COLO668 (cell line): Measurements from ENCODE around the gene IL10RB.
"Not testable (repeated sequence)": the region's sequence is repeated elsewhere in the genome, so short reads cannot be mapped to it uniquely, and the experiment has no call there.

Experiments
- DNase-seq: peaks from one replicate; lab custom pipeline; 2025; ENCODE audit not compliant: unreplicated experiment; lab: John Stamatoyannopoulos, UW

Gene IL10RB

GRCh38 chr21:33300701-33301631, 34.8 kb downstream of the IL10RB start:
- peak; percentile 24 for DNase-seq

DNA sequence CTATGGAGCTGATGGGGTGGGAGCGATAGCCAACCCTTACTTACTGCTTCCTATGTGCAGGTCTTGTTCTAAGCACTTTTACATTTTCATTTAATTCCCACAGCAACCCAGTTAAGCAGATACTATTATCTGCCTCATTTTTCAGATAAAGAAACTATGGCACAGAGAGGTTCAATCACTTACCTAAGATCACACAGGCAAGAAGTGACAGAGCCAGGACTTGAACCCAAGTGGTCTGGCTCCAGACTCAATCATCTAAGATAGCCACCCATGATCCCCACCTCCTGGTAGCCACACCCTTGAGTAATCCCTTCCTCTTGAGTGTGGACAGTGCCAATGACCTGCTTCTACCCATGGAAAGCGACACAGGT, 35.5 kb downstream of the IL10RB start:
- no peak for DNase-seq

- DNase-seq: no peak
Observed at GRCh38 chr21:33302055-33302454, 35.9 kb downstream of the IL10RB start.

DNA sequence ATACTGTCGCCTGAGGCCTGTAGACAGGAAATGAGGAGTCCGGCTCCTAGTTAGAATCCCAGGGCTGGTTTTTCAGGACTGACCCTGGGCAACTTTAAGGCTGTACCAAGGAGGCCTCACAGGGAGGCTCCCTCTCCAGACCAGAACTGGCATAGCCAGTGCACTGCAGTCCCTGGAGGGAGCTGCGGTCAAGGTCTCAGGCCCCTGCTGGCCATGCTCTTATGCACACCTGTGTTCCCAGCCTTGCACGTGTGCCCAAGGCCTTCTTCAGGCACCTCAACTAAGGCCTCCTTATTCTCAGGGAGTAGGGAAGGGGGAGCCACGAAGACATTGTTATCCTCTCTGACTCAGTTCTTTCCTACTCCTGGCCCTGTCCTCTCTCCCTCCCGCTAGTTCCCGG, 36.6 kb downstream of the IL10RB start:
- DNase-seq: no peak

DNA sequence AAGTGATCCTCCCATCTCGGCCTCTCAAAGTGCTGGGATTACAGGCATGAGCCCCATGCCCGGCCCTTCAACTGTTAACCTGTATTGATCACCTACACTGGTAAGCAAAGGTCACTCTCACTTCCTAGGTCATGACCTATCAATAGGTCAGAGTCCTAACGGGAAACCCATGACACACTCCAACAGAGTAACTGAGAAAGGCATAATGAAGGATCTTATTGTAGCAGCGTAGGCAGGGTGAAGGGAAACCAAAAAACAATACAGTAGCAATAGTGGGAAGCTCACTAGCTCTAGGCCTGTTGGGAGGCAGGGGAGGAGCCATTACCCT, 39.1 kb downstream of the IL10RB start:
- DNase-seq: no peak

- DNase-seq: no peak
Observed at GRCh38 chr21:33305938-33306337, 39.8 kb downstream of the IL10RB start.

GRCh38 chr21:33308586-33309490, 42.7 kb downstream of the IL10RB start:
- peak; percentile 94 for DNase-seq

DNA sequence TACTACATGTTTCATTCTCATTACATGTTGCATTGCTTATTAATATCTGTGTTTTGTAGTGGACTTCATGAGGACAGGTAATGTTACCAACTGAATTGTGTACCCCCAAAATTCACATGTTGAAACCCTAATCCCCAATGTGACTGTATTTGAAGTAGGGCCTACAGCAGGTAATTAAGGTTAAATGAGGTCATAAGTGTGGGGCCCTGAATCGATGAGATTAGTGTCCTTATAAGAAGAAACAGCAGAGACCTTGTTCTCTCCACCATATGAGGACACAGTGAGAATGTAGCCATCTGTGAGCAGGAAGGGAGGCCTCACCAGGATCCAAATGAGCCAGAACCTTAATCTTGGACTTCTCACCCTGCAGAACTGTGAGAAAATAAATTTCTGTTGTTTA, 43.6 kb downstream of the IL10RB start:
- DNase-seq: no peak

- no peak for DNase-seq
Observed at GRCh38 chr21:33312121-33312520, 46.0 kb downstream of the IL10RB start.

DNA sequence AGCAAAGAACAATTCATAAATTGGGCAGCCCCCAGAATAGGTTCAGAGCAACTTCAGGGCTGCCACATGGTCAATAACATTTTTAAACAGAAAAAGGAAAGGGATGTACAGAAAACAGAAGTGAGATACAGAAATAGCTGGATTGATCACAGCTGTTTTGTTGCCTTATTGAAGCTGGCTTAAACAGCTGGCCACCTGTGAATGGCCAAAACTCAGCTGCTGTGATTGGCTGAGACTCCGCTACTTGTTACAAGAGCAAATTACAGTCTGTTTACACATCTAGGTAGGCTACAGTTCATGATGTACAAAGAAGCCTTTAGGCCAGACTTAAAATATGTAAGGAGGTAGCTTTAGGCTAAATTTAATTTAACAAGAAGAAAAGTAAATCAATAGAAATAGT, 47.0 kb downstream of the IL10RB start:
- no peak for DNase-seq

DNA sequence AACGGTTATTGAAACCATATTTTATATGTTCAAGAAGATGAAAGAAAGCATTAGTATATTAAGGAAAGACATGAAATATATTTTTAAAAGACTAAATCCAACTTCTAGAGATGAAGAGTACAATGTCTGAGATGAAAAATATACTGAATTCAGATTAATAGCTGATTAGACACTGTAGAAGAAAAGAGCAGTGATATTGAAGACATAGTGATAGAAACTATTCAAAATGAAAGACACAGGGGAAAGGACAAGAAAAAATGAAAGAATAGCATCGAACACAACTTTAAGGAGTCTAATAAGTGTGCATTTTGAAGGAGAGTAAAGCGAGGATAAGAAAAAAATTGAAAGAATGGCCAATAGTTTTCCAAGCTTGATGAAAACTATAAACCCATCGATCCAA, 47.4 kb downstream of the IL10RB start:
- no peak for DNase-seq

- no peak for DNase-seq
Observed at GRCh38 chr21:33314111-33314510, 47.9 kb downstream of the IL10RB start.

DNA sequence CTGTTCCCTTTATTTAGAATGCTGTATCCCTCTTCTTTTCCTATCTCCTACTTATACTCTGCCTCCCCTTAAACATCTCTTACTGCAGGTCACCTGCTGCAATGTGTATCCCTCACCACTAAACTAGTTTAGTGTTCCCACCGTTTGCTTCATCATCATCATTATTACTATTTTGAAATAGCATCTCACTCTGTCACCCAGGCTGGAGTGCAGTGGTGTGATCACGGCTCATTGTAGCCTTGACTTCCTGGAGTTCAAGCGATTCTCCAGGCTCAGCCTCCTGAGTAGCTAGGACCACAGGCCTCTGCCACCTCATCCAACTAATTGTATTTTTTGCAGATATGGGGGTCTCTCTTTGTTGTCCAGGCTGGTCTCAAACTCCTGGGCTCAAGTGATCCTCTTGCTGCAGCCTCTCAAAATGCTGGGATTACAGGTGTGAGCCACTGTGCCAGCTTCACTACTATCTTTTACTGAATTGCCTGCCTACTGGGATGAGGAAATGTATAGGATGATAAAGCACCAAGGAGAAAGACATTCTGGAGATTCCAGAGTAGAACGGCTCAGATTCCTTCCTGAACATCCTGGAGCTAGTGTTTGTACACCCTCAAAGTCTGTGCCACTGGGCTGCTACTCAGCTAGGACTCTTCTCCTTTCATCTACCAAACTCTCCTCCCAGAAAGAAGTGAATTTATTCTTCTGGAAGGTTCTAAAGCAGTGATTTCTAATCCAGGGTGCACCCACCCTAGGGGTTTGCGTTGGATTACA, 50.0 kb downstream of the IL10RB start:
- no peak for DNase-seq

GRCh38 chr21:33317145-33317544, 51.0 kb downstream of the IL10RB start:
- no peak for DNase-seq

DNA sequence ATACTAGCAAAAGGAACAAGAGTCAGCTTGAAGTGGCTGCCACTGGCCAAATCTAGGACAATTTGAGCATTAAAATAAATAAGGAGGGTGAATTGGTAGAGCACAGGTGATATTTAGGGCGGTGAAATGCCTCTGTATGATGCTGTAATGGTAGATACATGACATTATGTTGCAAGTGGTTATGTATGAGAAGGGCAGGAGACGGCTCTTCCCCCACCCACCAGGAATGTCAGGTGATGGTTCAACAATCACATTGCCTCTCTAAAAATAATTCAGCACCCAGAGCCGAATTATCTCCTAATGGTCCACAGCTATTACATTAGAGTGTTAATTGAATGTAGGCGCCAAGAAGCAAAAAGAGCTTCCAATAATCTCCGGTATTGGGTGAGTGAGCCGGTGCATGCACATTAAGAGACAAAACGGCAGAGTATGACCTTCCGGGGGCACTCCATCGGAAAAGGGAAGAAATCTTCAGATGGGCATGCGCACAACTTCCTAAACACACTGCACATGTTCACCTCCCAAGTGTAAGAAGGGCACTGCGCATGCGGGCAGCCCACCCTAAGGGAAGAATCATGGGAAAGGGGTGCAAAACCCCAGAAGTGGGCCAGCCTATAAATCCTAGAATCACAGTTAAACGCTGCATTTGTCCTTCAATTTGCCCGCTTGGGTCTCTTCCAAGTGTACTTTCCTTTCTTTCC, 51.8 kb downstream of the IL10RB start:
- DNase-seq: no peak

- not testable (repeated sequence) for DNase-seq
Observed at GRCh38 chr21:33321005-33321404, 54.8 kb downstream of the IL10RB start.

GRCh38 chr21:33323610-33324009, 57.4 kb downstream of the IL10RB start:
- not testable (repeated sequence) for DNase-seq

- peak; percentile 99 for DNase-seq
Observed at GRCh38 chr21:33324291-33325221, 58.4 kb downstream of the IL10RB start, which contains the start of gene IFNAR1. Gene IFNAR1, plus strand, starts transcription at chr21:33324970. Its CDS starts 86 bp downstream, at chr21:33325056.
